ENCODE results near the gene CPSF3.

DNA sequence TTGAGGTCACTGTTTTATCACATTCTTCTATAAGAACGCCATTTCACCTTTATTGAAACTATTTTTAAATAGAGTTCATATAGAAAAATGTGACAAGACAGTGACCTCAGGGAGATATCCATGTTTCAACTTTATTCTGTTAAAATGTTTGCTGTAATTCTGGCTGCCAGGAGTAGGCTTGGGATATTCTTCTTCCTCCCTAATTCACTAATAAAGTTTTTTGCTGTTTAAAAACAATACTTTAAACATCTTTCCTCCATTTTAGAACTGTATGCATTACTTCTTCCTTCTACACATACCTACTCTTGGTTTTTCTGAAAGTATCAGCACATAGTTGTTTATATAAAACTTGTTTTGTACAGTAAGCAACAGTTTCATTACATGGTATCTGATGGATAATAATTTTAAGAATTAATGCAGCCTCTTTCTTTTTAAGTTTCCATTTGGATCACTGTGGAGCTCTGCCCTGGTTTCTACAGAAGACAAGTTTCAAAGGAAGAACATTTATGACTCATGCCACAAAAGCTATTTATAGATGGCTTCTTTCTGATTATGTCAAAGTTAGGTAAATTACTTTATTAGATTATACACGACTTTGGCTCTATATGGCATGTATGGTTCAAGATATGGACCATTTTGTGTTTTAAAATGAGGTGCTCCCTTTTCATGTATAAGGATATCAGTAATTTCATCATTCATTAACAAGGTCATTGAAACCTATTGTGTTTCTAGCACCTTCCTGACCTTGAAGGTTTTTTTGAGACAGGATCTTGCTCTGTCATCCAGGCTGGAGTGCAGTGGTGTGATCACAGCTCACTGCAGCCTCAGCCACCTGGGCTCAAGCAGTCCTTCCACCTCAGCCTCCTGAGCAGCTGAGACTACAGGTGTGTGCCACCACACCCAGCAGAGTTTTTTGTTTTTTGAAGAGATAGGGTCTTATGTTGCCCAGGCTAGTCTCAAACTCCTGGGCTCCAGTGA lies 7.2 kb downstream of the CPSF3 start:
- TF ChIP-seq GATA2 (IDR thresholded peaks at IDR 0.05; ENCODE audit: low read depth, low read length) (no peak), GATA3 (IDR thresholded peaks at IDR 0.05; ENCODE audit: low read depth, low read length) (no peak)

Data from SH-SY5Y (cell line).